HG02610 (cell line): ENCODE results near the gene HPGD.

Source experiments
- ATAC-seq: cut with Tn5 transposase; IDR thresholded peaks from one replicate; pipeline ENCODE4 v1.9.1; 2021; ENCODE audit warnings: mild to moderate bottlenecking, moderate library complexity; ENCODE audit not compliant: unreplicated experiment

HPGD gene

GRCh38 chr4:174479140-174479539 lies 43.1 kb downstream of the HPGD start:
- no peak for ATAC-seq

- no peak for ATAC-seq
These were observed 46.8 kb downstream of the HPGD start for GRCh38 chr4:174475528-174475927.

- no peak for ATAC-seq
These were observed 47.7 kb downstream of the HPGD start for GRCh38 chr4:174474457-174475075.

GRCh38 chr4:174467107-174467506 lies 55.2 kb downstream of the HPGD start:
- ATAC-seq = no peak

- ATAC-seq = no peak
These were observed 57.3 kb downstream of the HPGD start for GRCh38 chr4:174464949-174465348.

- no peak for ATAC-seq
These were observed 60.7 kb downstream of the HPGD start for GRCh38 chr4:174461466-174462106.

- ATAC-seq = no peak
These were observed 61.6 kb downstream of the HPGD start for GRCh38 chr4:174460684-174461083.

GRCh38 chr4:174457468-174457867 lies 64.8 kb downstream of the HPGD start:
- ATAC-seq = no peak

GRCh38 chr4:174454815-174455473 lies 67.3 kb downstream of the HPGD start:
- ATAC-seq = no peak

GRCh38 chr4:174451718-174452296 lies 70.5 kb downstream of the HPGD start:
- no peak for ATAC-seq

- no peak for ATAC-seq
These were observed 71.5 kb downstream of the HPGD start for GRCh38 chr4:174450786-174451125.

GRCh38 chr4:174449944-174450785 lies 72.1 kb downstream of the HPGD start:
- no peak for ATAC-seq

GRCh38 chr4:174449152-174449551 lies 73.1 kb downstream of the HPGD start:
- ATAC-seq = no peak

- ATAC-seq = no peak
These were observed 77.9 kb downstream of the HPGD start for GRCh38 chr4:174444390-174444789.
